ENCODE results near the gene SCUBE2. TPM values are rescaled to one million over a fixed set of nuclear protein-coding genes. Genes with fewer than 3 reads are reported as not detected.

The SCUBE2 gene
- total RNA-seq, 1 donor from 2014 or later: 2.5 TPM

DNA sequence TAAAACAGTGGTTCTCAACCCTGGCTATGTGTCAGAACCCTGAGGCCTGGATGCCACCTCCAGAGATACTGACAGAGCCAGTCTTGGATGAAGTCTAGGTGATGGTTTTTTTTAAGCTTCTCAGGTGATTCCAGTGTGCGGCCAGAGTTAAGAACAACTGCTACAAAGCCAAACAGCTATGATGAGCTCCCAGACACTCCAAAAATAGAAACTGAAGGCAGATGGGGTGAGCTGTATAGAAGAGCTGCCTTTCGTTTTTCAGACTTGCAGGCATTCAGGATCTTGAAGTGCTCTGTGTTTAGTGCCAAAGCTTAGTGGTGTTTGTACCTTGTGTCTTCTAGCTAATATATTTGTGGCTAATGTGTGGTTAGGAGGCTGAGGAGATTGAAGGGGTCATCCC is 14.2 kb downstream of the SCUBE2 start:
- no peaks in the 10 kb centered on the region for H3K36me3 Mint-ChIP-seq (ENCODE audit: unreplicated experiment)

DNA sequence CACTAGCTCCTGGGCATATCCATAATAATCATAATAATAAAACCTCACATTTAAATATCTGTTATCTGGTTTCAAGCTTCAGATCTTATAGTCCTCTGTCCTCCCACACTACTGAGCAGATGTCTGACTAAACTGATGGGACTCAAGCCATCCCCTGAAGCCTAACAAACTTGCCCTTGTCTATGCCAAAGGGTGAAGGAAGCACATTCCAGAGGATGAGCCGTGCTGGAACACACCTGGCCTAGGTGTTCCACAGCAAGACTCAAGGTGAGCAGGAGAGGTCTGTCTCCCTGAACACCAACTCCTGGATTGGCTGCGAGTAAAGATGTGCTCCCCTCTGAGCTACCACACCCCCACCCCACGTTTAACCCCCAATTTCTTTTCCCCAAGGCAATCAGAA is 14.7 kb downstream of the SCUBE2 start:
- Mint-ChIP-seq H3K4me3 (ENCODE audit: unreplicated experiment) (no peak overlapping the region), H3K9me3 (ENCODE audit: unreplicated experiment) (peaks cover 3% of the 10 kb centered on the region), H3K4me1 (ENCODE audit: low read depth, unreplicated experiment) (peaks cover 22% of the 10 kb centered on the region), H3K27ac (ENCODE audit: unreplicated experiment) (no peak overlapping the region), H3K36me3 (ENCODE audit: unreplicated experiment) (no peaks in the 10 kb centered on the region), H3K27me3 (ENCODE audit: unreplicated experiment) (no peaks in the 10 kb centered on the region)
- TF ChIP-seq, protein P1, sequence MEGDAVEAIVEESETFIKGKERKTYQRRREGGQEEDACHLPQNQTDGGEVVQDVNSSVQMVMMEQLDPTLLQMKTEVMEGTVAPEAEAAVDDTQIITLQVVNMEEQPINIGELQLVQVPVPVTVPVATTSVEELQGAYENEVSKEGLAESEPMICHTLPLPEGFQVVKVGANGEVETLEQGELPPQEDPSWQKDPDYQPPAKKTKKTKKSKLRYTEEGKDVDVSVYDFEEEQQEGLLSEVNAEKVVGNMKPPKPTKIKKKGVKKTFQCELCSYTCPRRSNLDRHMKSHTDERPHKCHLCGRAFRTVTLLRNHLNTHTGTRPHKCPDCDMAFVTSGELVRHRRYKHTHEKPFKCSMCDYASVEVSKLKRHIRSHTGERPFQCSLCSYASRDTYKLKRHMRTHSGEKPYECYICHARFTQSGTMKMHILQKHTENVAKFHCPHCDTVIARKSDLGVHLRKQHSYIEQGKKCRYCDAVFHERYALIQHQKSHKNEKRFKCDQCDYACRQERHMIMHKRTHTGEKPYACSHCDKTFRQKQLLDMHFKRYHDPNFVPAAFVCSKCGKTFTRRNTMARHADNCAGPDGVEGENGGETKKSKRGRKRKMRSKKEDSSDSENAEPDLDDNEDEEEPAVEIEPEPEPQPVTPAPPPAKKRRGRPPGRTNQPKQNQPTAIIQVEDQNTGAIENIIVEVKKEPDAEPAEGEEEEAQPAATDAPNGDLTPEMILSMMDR (IDR thresholded peaks at IDR 0.05; ENCODE audit: partially characterized antibody, unreplicated experiment): no peak
- DNase-seq: no peak

More for the DNA sequence above, 14.2 kb downstream of the SCUBE2 start:
- Mint-ChIP-seq H3K4me3 (ENCODE audit: unreplicated experiment) (no peak overlapping the region), H3K4me1 (ENCODE audit: low read depth, unreplicated experiment) (peaks cover 22% of the 10 kb centered on the region), H3K27me3 (ENCODE audit: unreplicated experiment) (no peaks in the 10 kb centered on the region), H3K9me3 (ENCODE audit: unreplicated experiment) (peaks cover 3% of the 10 kb centered on the region), H3K27ac (ENCODE audit: unreplicated experiment) (no peak overlapping the region)
- TF ChIP-seq, protein P1 (IDR thresholded peaks at IDR 0.05; ENCODE audit: partially characterized antibody, unreplicated experiment): no peak
- DNase-seq: no peak

DNA sequence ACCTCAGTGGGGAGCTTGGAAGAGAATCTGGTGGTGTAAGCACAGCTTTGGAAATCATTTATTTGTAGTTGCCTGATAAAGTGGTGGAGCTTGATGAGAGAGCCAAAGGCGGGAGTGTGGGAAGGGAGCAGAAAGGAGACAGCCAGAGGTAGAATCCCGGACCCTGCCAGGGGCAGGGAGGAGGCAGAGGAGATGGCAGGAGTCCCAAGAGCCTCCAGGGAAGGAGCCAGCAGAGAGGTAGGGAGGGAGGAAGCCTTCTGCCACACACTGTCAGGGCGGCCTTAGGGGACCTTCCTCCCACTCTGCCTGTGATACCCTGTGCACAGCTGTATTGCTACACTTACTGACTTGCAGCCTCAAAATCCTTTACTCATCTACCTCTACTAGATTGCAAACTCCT is 15.4 kb downstream of the SCUBE2 start:
- Mint-ChIP-seq H3K4me1 (ENCODE audit: low read depth, unreplicated experiment) (peaks cover 24% of the 10 kb centered on the region), H3K27me3 (ENCODE audit: unreplicated experiment) (no peaks in the 10 kb centered on the region), H3K4me3 (ENCODE audit: unreplicated experiment) (no peak overlapping the region), H3K36me3 (ENCODE audit: unreplicated experiment) (no peaks in the 10 kb centered on the region), H3K27ac (ENCODE audit: unreplicated experiment) (no peak overlapping the region), H3K9me3 (ENCODE audit: unreplicated experiment) (peaks cover 3% of the 10 kb centered on the region)
- DNase-seq: no peak
- TF ChIP-seq, protein P1 (IDR thresholded peaks at IDR 0.05; ENCODE audit: partially characterized antibody, unreplicated experiment): no peak

DNA sequence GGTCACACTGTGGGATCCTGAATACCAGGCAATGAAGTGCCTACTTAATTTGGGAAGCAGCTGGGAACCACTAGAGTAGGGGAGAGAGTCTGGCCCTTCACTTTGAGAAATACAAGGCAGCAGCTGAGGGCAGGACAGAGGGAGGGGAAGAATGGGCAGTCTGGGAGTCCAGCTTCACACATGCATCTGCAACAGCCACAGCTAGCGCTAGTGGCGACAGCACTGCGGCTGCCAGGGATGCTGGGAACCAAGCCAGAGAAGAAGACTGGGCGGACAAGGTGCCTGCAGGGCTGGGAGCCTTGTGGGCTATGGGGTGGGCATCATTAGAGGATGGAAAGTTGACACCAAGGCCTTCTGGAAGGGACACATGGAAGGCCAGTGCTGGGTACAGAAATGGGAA is 15.8 kb downstream of the SCUBE2 start:
- no peak overlapping the region for H3K27ac Mint-ChIP-seq (ENCODE audit: unreplicated experiment)
- peaks cover 27% of the 10 kb centered on the region for H3K4me1 Mint-ChIP-seq (ENCODE audit: low read depth, unreplicated experiment)
- TF ChIP-seq, protein P1 (IDR thresholded peaks at IDR 0.05; ENCODE audit: partially characterized antibody, unreplicated experiment): no peak
- peaks cover 3% of the 10 kb centered on the region for H3K9me3 Mint-ChIP-seq (ENCODE audit: unreplicated experiment)
- peak overlapping the region; percentile 1 for H3K4me3 Mint-ChIP-seq (ENCODE audit: unreplicated experiment)
- DNase-seq: no peak
- no peaks in the 10 kb centered on the region for H3K36me3 Mint-ChIP-seq (ENCODE audit: unreplicated experiment)
- H3K27me3 Mint-ChIP-seq (ENCODE audit: unreplicated experiment): no peaks in the 10 kb centered on the region

DNA sequence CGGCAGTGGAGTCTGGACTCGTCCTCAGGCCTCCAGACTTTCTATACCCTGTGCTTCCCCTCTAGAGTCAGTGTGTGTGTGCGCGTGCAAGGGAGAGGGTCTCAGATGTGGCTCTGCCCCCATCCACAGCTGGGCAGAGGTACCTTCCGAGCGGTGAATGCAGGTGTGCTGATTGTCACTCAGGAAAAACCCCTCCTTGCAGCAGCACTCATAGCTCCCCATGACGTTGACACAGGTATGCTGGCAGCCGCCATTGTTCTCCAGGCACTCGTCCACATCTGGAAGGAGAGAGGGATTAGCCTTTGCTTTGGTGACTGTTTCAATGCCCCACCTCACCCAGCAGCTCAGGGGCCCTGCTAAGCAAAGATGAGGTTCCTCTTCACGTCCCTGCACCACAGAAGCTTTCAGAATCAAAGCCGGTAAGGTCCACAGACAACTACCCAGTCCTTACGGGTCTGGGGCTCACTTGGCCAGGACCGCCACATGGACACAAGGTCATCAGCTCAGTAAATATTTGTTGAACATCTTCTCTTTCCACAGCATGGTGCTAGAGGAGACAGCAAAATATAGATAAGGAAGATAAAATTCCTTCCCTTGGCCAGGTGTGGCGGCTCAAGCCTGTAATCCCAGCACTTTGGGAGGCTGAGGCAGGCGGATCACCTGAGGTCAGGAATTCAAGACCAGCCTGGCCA is 16.9 kb downstream of the SCUBE2 start:
- peaks cover 3% of the 10 kb centered on the region for H3K9me3 Mint-ChIP-seq (ENCODE audit: unreplicated experiment)
- H3K4me3 Mint-ChIP-seq (ENCODE audit: unreplicated experiment): no peak overlapping the region
- no peaks in the 10 kb centered on the region for H3K36me3 Mint-ChIP-seq (ENCODE audit: unreplicated experiment)
- H3K27ac Mint-ChIP-seq (ENCODE audit: unreplicated experiment): no peak overlapping the region
- no peak for DNase-seq
- H3K4me1 Mint-ChIP-seq (ENCODE audit: low read depth, unreplicated experiment): peaks cover 32% of the 10 kb centered on the region
- TF ChIP-seq, protein P1 (IDR thresholded peaks at IDR 0.05; ENCODE audit: partially characterized antibody, unreplicated experiment): no peak
- H3K27me3 Mint-ChIP-seq (ENCODE audit: unreplicated experiment): no peaks in the 10 kb centered on the region
